Astrocyte of the cerebellum (primary cell): ENCODE data around the gene ABAT.

Experiments
- DNase-seq: peaks from one replicate; pipeline ENCODE4 v3.0.0-alpha.2; 2011; ENCODE audit warnings: low read depth
- H3K4me3 ChIP-seq: 2 replicates; pipeline ENCODE4 v1.5.1; 2011; ENCODE audit warnings: mild to moderate bottlenecking, low read depth, low read length, moderate library complexity
- CTCF ChIP-seq: IDR thresholded peaks from 2 replicates; pipeline ENCODE4 v1.5.1; 2012; ENCODE audit warnings: low read length, low read depth, moderate library complexity, mild to moderate bottlenecking; ENCODE audit errors: missing control alignments
- in situ Hi-C: cut with HindIII; loops from 2 replicates; pipeline ENCODE4 v1.10.0; 2017; ENCODE audit warnings: low sequenced_read_pairs

Gene ABAT

GRCh38 chr16:8720080-8720966 lies 45.9 kb downstream of the ABAT start:
- H3K4me3 ChIP-seq = no peak overlapping the region
- in situ Hi-C loops = no loop called here
- DNase-seq = no peak
- no peak for TF ChIP-seq CTCF

- in situ Hi-C loops = no loop called here
- H3K4me3 ChIP-seq = no peak overlapping the region
- no peak for DNase-seq
- no peak for TF ChIP-seq CTCF
Observed at GRCh38 chr16:8720967-8721308, 46.5 kb downstream of the ABAT start.

- DNase-seq = no peak
- in situ Hi-C loops = no loop called here
- no peak for TF ChIP-seq CTCF
- no peak overlapping the region for H3K4me3 ChIP-seq
Observed at GRCh38 chr16:8721336-8722024, 47.1 kb downstream of the ABAT start.

GRCh38 chr16:8722025-8722348 lies 47.6 kb downstream of the ABAT start:
- in situ Hi-C loops = no loop called here
- H3K4me3 ChIP-seq = no peak overlapping the region
- TF ChIP-seq CTCF = no peak
- no peak for DNase-seq

GRCh38 chr16:8725513-8726178 lies 51.2 kb downstream of the ABAT start:
- no peak for DNase-seq
- no peak for TF ChIP-seq CTCF
- in situ Hi-C loops = no loop called here
- no peak overlapping the region for H3K4me3 ChIP-seq

- H3K4me3 ChIP-seq = no peak overlapping the region
- no peak for DNase-seq
- TF ChIP-seq CTCF = no peak
- in situ Hi-C loops = no loop called here
Observed at GRCh38 chr16:8727131-8727806, 52.9 kb downstream of the ABAT start.
